H9 (cell line): Measurements from ENCODE around the gene ACAT1. TPM values are rescaled to one million over a fixed set of nuclear protein-coding genes. Genes with fewer than 3 reads are reported as not detected.
A peak's percentile ranks its signal among the peaks of the same experiment; 100 is the strongest.
"Not testable (repeated sequence)": the region's sequence is repeated elsewhere in the genome, so short reads cannot be mapped to it uniquely, and the experiment has no call there.

ENCODE experiments used
- DNase-seq: peaks from one replicate; pipeline ENCODE4 v3.0.0-alpha.2; 2017
- H2AFZ ChIP-seq: one replicate; pipeline ENCODE4 v1.6.1; 2013; ENCODE audit warnings: mild to moderate bottlenecking, low read length, control low read depth, moderate library complexity
- H2AK5ac ChIP-seq: 2 replicates; pipeline ENCODE4 v1.6.1; 2013; ENCODE audit warnings: low read length, control low read depth, mixed read lengths; ENCODE audit not compliant: insufficient read length
- H2BK120ac ChIP-seq: one replicate; pipeline ENCODE4 v1.6.1; 2013; ENCODE audit warnings: low read depth, mild to moderate bottlenecking, low read length, control low read depth, inconsistent platforms; ENCODE audit not compliant: poor library complexity, severe bottlenecking
- H2BK12ac ChIP-seq: 2 replicates; pipeline ENCODE4 v1.6.1; 2013; ENCODE audit warnings: low read length, control low read depth, mixed read lengths, low read depth; ENCODE audit not compliant: insufficient read length
- H2BK15ac ChIP-seq: 2 replicates; pipeline ENCODE4 v1.6.1; 2013; ENCODE audit warnings: low read depth, low read length, control low read depth
- H2BK20ac ChIP-seq: one replicate; pipeline ENCODE4 v1.6.1; 2013; ENCODE audit warnings: low read depth, mild to moderate bottlenecking, low read length, control low read depth, inconsistent platforms; ENCODE audit not compliant: poor library complexity, severe bottlenecking
- H2BK5ac ChIP-seq: 2 replicates; pipeline ENCODE4 v1.6.1; 2013; ENCODE audit warnings: low read length, control low read depth, mixed read lengths; ENCODE audit not compliant: insufficient read length
- H3K14ac ChIP-seq: 2 replicates; pipeline ENCODE4 v1.6.1; 2013; ENCODE audit warnings: low read length, control low read depth; ENCODE audit not compliant: insufficient read depth
- H3K18ac ChIP-seq: 2 replicates; pipeline ENCODE4 v1.6.1; 2013; ENCODE audit warnings: low read depth, mild to moderate bottlenecking, mixed read lengths, low read length, control low read depth; ENCODE audit not compliant: insufficient read length
- H3K23ac ChIP-seq: 2 replicates; pipeline ENCODE4 v1.6.1; 2013; ENCODE audit warnings: low read length, control low read depth, mixed read lengths, low read depth; ENCODE audit not compliant: insufficient read length
- H3K23me2 ChIP-seq: 2 replicates; pipeline ENCODE4 v1.6.1; 2013; ENCODE audit warnings: low read depth, mild to moderate bottlenecking, mixed read lengths, low read length, control low read depth; ENCODE audit not compliant: insufficient read length, poor library complexity, severe bottlenecking
- H3K27ac ChIP-seq: 2 replicates; pipeline ENCODE4 v1.5.1; 2013; ENCODE audit warnings: low read length, control low read depth, mixed read lengths, low read depth; ENCODE audit not compliant: insufficient read length
- H3K27me3 ChIP-seq: 2 replicates; pipeline ENCODE4 v1.6.1; 2013; ENCODE audit warnings: low read length, control low read depth, inconsistent platforms; ENCODE audit not compliant: insufficient read depth
- H3K4ac ChIP-seq: 2 replicates; pipeline ENCODE4 v1.6.1; 2013; ENCODE audit warnings: low read depth, mild to moderate bottlenecking, control low read depth, inconsistent platforms, low read length, moderate library complexity
- H3K4me1 ChIP-seq: 2 replicates; pipeline ENCODE4 v1.6.1; 2013; ENCODE audit warnings: low read length, control low read depth, inconsistent platforms; ENCODE audit not compliant: insufficient read depth
- H3K4me2 ChIP-seq: 2 replicates; pipeline ENCODE4 v1.6.1; 2013; ENCODE audit warnings: low read length, control low read depth, mixed read lengths; ENCODE audit not compliant: insufficient read length, insufficient read depth
- H3K56ac ChIP-seq: 2 replicates; pipeline ENCODE4 v1.6.1; 2013; ENCODE audit warnings: low read depth, mild to moderate bottlenecking, mixed read lengths, low read length, control low read depth; ENCODE audit not compliant: insufficient read length
- H3K79me1 ChIP-seq: 2 replicates; pipeline ENCODE4 v1.6.1; 2013; ENCODE audit warnings: low read depth, mild to moderate bottlenecking, moderate library complexity, low read length, control low read depth, inconsistent platforms; ENCODE audit not compliant: insufficient read depth, poor library complexity, severe bottlenecking
- H3K79me2 ChIP-seq: 2 replicates; pipeline ENCODE4 v1.6.1; 2013; ENCODE audit warnings: low read length, control low read depth, inconsistent platforms; ENCODE audit not compliant: insufficient read depth
- H3K9ac ChIP-seq: 2 replicates; pipeline ENCODE4 v1.6.1; 2013; ENCODE audit warnings: low read length, control low read depth, mixed read lengths; ENCODE audit not compliant: insufficient read length; ENCODE audit errors: extremely low read depth
- H3K9me3 ChIP-seq: one replicate; pipeline ENCODE4 v1.6.1; 2013; ENCODE audit warnings: low read depth, low read length, inconsistent platforms; ENCODE audit not compliant: control insufficient read depth
- H3T11ph ChIP-seq: one replicate; pipeline ENCODE4 v1.6.1; 2013; ENCODE audit warnings: mild to moderate bottlenecking, low read length, control low read depth, inconsistent platforms
- H4K20me1 ChIP-seq: one replicate; pipeline ENCODE4 v1.6.1; 2013; ENCODE audit not compliant: control insufficient read depth, insufficient read length, insufficient read depth
- H4K5ac ChIP-seq: 2 replicates; pipeline ENCODE4 v1.6.1; 2013; ENCODE audit warnings: low read depth, mild to moderate bottlenecking, mixed read lengths, low read length, control low read depth; ENCODE audit not compliant: insufficient read length
- H4K8ac ChIP-seq: replicated peaks from 2 replicates; pipeline ENCODE4 v1.6.1; 2013; ENCODE audit warnings: low read length, control low read depth, mixed read lengths, low read depth; ENCODE audit not compliant: insufficient read length
- H4K91ac ChIP-seq: 2 replicates; pipeline ENCODE4 v1.6.1; 2013; ENCODE audit warnings: low read depth, mild to moderate bottlenecking, moderate library complexity, mixed read lengths, low read length, control low read depth; ENCODE audit not compliant: insufficient read length
- H3K27ac Mint-ChIP-seq, 3 experiments: 2 replicates in 2 of 3; 3 replicates in 1 of 3; pipeline ENCODE4 v1.8.0; 2020 to 2021; ENCODE audit warnings: mixed read lengths in 3 of 3, mild to moderate bottlenecking in 1 of 3, moderate library complexity in 1 of 3
- H3K27me3 Mint-ChIP-seq: 2 replicates; pipeline ENCODE4 v1.8.0; 2021; ENCODE audit warnings: low read depth, mild to moderate bottlenecking, moderate library complexity, mixed read lengths
- H3K36me3 Mint-ChIP-seq, 3 experiments: 2 replicates in 2 of 3; 3 replicates in 1 of 3; pipeline ENCODE4 v1.8.0; 2020 to 2021; ENCODE audit warnings: low read depth in 3 of 3, mixed read lengths in 3 of 3; ENCODE audit not compliant: insufficient read depth in 1 of 3
- H3K4me1 Mint-ChIP-seq, 2 experiments: 2 replicates each; pipeline ENCODE4 v1.8.0; 2020; ENCODE audit warnings: mixed read lengths in 2 of 2
- H3K4me3 Mint-ChIP-seq, 2 experiments: 2 replicates in 1 of 2; 3 replicates in 1 of 2; pipeline ENCODE4 v1.8.0; 2020 to 2021; ENCODE audit warnings: mild to moderate bottlenecking in 2 of 2, mixed read lengths in 2 of 2, moderate library complexity in 1 of 2
- H3K9me3 Mint-ChIP-seq, 2 experiments: 2 replicates in 1 of 2; 3 replicates in 1 of 2; pipeline ENCODE4 v1.8.0; 2020; ENCODE audit warnings: mild to moderate bottlenecking in 2 of 2, mixed read lengths in 2 of 2, moderate library complexity in 1 of 2
- WGBS: extraction: QIAGEN DNeasy Blood & Tissue Kit; methylation state at CpG from one replicate; pipeline ENCODE4 v1.1.7; 2013; ENCODE audit warnings: missing lambda C conversion rate, low lambda C conversion rate, mixed read lengths; ENCODE audit not compliant: insufficient read length; ENCODE audit errors: extremely low coverage; 5-methylcytosine and 5-hydroxymethylcytosine counted together
- total RNA-seq: library from RNA; stranded (reverse); gene quantifications from 2 replicates; pipeline ENCODE4 v1.2.1, GENCODE V29; 2021
- TF ChIP-seq, protein P1 (sequence below): fragments of 200-600 bp; sonication (generic); conservative IDR thresholded peaks from 3 replicates; pipeline ENCODE4 v1.8.0; 2021; ENCODE audit warnings: antibody characterized with exemption, mild to moderate bottlenecking

The ACAT1 gene
- total RNA-seq, 1 experiment from 2014 or later = 39.1 TPM

DNA sequence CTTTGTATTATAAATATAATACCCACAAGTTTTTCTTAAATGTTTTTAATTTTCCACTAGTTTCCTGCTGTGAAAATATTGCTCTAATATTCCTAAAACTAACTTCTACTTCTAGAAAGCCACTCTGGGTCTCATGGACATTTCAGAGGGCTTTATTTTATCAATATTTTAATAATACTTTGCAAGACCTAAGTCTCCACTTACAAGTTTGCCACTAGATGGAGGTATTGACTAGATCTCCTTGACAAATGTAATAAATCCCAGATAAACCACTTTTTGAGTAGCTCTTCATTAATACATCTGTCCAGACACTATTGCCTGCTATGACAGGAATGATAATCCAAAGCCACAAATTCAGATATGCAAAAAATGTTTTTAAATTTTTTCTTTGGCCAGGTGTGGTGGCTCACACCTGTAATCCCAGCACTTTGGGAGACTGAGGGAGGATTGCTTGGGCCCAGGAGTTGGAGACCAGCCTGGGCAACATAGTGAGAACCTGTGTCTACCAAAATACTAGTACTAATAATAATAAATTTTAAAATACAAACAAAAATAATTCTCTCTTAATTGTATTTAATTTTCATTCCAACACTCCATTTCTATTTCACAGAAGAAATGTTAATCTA is 3.5 kb upstream of the ACAT1 start:
- TF ChIP-seq, protein P1, sequence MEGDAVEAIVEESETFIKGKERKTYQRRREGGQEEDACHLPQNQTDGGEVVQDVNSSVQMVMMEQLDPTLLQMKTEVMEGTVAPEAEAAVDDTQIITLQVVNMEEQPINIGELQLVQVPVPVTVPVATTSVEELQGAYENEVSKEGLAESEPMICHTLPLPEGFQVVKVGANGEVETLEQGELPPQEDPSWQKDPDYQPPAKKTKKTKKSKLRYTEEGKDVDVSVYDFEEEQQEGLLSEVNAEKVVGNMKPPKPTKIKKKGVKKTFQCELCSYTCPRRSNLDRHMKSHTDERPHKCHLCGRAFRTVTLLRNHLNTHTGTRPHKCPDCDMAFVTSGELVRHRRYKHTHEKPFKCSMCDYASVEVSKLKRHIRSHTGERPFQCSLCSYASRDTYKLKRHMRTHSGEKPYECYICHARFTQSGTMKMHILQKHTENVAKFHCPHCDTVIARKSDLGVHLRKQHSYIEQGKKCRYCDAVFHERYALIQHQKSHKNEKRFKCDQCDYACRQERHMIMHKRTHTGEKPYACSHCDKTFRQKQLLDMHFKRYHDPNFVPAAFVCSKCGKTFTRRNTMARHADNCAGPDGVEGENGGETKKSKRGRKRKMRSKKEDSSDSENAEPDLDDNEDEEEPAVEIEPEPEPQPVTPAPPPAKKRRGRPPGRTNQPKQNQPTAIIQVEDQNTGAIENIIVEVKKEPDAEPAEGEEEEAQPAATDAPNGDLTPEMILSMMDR = peak; percentile 76
- Histone ChIP-seq H2BK5ac (no peak overlapping the region), H2BK120ac (no peak overlapping the region), H3K4me1 (peaks cover 4% of the 10 kb centered on the region; the same call in 1 of the 2 replicates), H2BK20ac (no peak overlapping the region), H4K20me1 (no peaks in the 10 kb centered on the region), H2BK12ac (no peak overlapping the region), H3K14ac (no peak overlapping the region), H3T11ph (no peak overlapping the region), H4K5ac (no peak overlapping the region), H4K91ac (no peak overlapping the region), H4K8ac (no peak overlapping the region), H3K56ac (no peak overlapping the region), H3K23me2 (peaks cover 8% of the 10 kb centered on the region), H2AK5ac (no peak overlapping the region), H3K27me3 (no peaks in the 10 kb centered on the region; the same call in 1 of the 2 replicates), H3K4me2 (no peak overlapping the region), H3K79me2 (no peaks in the 10 kb centered on the region), H3K23ac (no peak overlapping the region), H2AFZ (no peak overlapping the region), H2BK15ac (no peak overlapping the region), H3K18ac (no peak overlapping the region), H3K27ac (no peak overlapping the region), H3K9me3 (no peaks in the 10 kb centered on the region), H3K4ac (no peak overlapping the region), H3K9ac (no peak overlapping the region), H3K79me1 (no peaks in the 10 kb centered on the region)
- Mint-ChIP-seq H3K27me3 (peaks cover 7% of the 10 kb centered on the region), H3K4me3 (no peak overlapping the region), H3K4me1 (peaks cover 21% of the 10 kb centered on the region in 2 experiments), H3K9me3 (no peaks in the 10 kb centered on the region), H3K27ac (no peak overlapping the region), H3K36me3 (no peaks in the 10 kb centered on the region; a peak in 1 of 7 replicates)
- no peak for DNase-seq

DNA sequence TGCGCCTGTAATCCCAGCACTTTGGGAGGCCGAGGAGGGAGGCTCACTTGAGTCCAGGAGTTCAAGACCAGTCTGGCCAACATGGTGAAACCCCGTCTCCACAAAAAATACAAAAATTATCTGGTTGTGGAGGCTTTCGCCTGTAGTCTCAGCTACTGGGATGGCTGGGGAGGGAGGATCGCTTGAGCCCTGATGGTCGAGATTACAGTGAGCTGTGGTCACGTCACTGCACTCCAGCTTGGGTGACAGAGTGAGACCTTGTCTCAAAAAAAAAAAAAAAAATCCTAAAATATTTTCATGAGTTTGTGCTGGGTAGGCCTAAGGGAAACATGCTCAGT is 462 bp upstream of the ACAT1 start:
- no CpG with 5 or more reads among the region's 7 CpGs for WGBS
- not testable (repeated sequence) for H4K5ac ChIP-seq, H3K4ac ChIP-seq, H3K27ac Mint-ChIP-seq, H3T11ph ChIP-seq, H4K20me1 ChIP-seq, H3K27ac ChIP-seq, H4K91ac ChIP-seq, H3K56ac ChIP-seq, H3K18ac ChIP-seq, H3K79me1 ChIP-seq, H3K9me3 Mint-ChIP-seq, H2BK15ac ChIP-seq, H3K27me3 ChIP-seq, H2AFZ ChIP-seq, H3K4me1 ChIP-seq, H3K14ac ChIP-seq, H3K27me3 Mint-ChIP-seq, DNase-seq, H3K9ac ChIP-seq, H2BK20ac ChIP-seq, H3K36me3 Mint-ChIP-seq, H3K23ac ChIP-seq, H3K23me2 ChIP-seq, H3K9me3 ChIP-seq, H3K79me2 ChIP-seq, H2BK12ac ChIP-seq, H2AK5ac ChIP-seq, H4K8ac ChIP-seq, H2BK5ac ChIP-seq, H2BK120ac ChIP-seq
- peak overlapping the region; percentile 87 for H3K4me2 ChIP-seq
- Mint-ChIP-seq H3K4me3 (peak overlapping the region; percentile 80 to 91; a peak in 4 of 5 replicates), H3K4me1 (peaks cover 11 to 12% of the 10 kb centered on the region in 2 experiments)
